ENCODE results near the gene FAM124B.

GRCh38 chr2:224395620-224396390, 6.1 kb downstream of the FAM124B start:
- TF ChIP-seq POLR2A (IDR thresholded peaks at IDR 0.05), result no peak
- TF ChIP-seq CTCF (IDR thresholded peaks at IDR 0.05), result no peak

Measured in esophagus squamous epithelium (tissue), 4 donors.